Activated CD8-positive, alpha-beta memory T cell treated with anti-CD3 and anti-CD28 coated beads for 24 hours (primary cell): ENCODE data around the gene PDE7B.

Experiments used
- DNase-seq: peaks from one replicate; pipeline ENCODE4 v3.0.0-alpha.2; 2020

PDE7B gene

DNA sequence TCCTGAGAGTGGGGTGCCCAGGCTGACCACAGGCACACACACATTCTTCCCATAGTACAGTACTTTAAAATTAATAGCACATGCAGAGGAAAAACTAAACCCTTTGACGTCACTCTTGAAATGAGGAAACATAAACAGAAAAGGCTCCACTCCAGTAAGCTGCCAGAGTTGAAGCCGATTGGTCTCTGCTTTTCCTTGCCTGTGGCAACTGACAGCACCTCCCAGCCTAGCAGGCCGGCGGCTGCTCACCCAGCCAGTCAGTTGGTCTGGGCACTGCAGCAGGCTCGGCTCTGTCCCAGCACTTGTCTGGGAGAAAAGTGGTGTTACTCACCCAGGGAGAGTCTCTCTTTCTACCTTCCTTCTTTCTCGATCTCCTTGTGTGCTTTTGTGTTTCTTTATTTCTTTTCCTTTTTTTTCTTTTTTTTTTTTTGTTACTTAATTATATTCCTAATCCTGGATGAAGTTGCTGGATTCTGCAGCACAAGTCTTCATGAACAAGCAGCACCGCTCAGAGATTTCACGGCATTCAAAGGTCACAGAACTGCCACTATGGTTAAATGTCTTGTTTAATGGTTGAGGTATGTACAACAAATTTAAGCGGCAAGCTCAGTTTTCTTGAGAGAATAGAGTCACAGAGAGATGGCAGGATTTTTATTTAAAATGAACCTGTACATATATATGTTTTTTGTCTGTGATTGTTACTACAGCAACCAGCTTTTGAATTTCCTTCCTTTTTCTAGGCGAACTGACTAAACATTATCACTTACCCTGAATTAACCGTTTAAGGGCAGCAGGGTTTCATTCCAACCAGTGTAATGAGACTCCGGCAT lies at the start of gene PDE7B:
Gene PDE7B, plus strand, starts transcription at position 260 of the 830 bp plus-strand sequence.
- no peak for DNase-seq

GRCh38 chr6:135801755-135802465 lies 49.6 kb upstream of the PDE7B start:
- no peak for DNase-seq

DNA sequence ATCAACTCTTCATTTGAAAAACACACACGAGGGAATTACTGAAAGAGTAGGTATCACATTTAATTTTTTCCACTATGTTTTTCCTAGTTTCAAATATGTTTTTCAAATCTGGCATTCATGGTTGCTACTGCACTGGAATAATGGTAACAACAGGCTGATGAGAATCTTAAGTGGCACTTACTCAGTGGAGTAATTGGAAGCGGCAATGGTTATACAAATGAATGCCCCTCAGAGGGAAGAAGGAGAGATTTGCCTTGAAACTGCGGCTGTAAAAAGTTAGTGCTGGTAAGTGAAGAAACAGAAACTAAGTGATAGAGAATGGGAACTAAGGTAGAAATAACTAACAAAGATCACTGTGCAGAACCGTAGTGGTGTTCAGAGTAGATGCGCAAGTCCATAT lies 41.0 kb upstream of the PDE7B start:
- DNase-seq = no peak

DNA sequence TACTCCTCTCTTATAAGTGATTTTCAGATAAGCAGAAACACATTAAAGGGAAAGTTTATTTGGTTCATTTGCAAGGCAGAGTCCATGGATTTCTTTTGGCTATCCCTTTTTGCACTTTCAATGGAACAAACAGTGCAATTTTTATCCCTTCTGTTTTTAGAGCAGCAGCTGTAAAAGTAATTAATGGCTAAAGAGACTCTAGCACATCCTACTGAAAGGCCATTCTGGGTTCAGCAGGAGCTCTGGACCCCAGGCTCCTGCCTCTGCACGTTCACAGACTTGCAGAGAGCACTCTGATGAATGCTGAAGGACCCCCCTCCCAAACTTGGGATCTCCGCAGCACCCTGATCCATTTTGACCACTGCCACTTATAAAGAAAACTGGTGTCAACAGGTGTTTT lies 40.3 kb upstream of the PDE7B start:
- no peak for DNase-seq

GRCh38 chr6:135811644-135812526 lies 39.6 kb upstream of the PDE7B start:
- no peak for DNase-seq

DNA sequence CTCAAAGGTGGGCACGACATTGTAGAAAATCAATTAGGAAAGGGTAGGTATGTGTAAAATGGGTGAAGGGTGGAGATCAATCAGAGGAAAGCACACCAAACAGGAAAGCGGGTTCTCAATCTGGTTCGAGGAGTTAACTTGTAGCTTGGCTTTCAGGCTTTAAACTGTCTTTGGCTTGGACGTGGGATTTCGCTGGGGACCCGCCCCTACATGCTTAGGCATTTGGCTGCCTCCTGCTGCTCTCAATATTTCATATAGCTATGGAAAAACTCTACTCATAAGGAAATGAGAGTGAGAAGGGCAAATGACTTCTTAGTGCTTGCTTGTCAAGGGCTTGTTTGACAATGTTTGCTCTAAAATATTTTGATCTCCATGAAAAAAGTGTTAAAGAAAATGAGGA lies 38.1 kb upstream of the PDE7B start:
- DNase-seq = no peak

- no peak for DNase-seq
Measured at GRCh38 chr6:135814043-135814442, 37.5 kb upstream of the PDE7B start.

GRCh38 chr6:135815216-135815615 lies 36.3 kb upstream of the PDE7B start:
- no peak for DNase-seq

- DNase-seq = no peak
Measured at GRCh38 chr6:135817035-135817434, 34.5 kb upstream of the PDE7B start.

DNA sequence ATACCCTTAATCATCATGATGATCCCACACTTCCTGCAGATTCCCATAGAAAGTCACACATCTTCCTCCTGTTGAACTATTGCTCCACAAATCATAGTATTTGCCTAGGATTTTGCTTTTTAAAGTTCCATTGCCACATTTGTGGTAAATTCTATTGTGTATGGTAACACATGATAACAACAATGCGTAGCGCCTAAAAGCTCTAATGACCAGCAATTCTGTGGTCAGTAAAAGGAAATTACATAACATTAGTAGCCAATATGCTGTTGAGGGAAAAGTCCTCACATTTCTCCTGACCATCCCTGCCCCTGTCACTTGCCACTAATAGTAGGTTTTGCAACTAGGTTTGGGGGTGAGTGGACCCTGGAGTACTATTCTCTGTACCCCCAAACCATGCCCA lies 31.8 kb upstream of the PDE7B start:
- no peak for DNase-seq

- DNase-seq = no peak
Measured at GRCh38 chr6:135820340-135820739, 31.2 kb upstream of the PDE7B start.

GRCh38 chr6:135823851-135824250 lies 27.6 kb upstream of the PDE7B start:
- no peak for DNase-seq

GRCh38 chr6:135826236-135826804 lies 25.2 kb upstream of the PDE7B start:
- no peak for DNase-seq

- DNase-seq = no peak
Measured at GRCh38 chr6:135828021-135828420, 23.5 kb upstream of the PDE7B start.

DNA sequence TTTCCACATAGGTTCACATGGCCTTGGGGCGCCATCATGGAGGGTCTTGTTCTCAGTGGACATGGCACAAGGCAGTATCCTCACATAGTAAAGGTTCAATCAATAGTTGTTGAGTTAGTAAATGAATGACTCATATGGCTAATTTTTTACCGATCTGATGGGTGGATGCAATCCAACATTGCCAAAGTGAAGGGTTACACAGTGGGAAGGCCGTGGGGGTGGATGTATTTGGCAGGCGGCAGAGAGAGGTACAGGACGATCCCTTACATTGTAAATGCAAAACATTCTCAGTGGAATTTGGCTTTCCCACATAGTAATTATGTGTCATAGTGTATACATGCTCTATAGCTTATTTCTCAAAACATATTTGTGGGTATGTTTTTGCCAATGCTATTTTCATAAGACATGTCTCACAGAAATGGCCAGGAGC lies 21.0 kb upstream of the PDE7B start:
- DNase-seq = no peak

DNA sequence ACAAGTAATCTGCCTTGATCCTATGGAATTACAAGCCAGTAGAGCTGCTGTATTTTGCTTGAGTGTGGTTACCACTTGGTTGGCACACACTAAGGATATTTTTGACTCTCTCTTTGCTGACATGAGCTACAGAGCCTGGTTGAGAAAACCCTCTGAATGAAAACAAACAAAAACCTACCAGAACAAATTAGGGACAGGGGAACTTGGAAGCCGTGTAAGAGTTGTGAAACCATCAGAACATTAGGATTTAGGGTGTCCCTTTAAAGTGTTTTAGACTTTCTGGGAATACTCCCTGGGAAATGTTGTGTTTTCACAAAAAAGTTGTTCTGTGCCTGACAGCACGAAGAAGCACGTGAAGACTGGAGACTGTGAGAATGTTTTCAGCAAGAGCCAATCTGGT lies 20.5 kb upstream of the PDE7B start:
- no peak for DNase-seq

DNA sequence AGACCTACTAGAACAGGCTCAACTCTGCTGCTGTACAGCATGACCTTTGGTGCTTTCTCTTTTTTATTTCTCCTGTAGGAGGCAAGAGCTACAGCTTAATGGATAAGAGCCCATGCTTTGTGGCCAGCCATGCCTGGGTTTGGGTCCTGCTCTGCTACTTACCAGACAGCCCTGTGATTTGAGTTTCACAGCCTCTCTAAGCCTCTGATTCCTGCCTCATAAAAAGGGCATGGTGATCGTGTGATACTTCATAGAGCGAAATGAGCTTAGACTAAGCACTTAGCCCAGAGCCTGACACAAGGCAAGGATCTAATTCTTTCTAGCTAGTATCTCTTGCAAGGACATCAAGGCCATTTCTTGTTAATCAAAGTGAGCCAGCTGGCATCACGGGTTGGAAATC lies 19.3 kb upstream of the PDE7B start:
- no peak for DNase-seq

DNA sequence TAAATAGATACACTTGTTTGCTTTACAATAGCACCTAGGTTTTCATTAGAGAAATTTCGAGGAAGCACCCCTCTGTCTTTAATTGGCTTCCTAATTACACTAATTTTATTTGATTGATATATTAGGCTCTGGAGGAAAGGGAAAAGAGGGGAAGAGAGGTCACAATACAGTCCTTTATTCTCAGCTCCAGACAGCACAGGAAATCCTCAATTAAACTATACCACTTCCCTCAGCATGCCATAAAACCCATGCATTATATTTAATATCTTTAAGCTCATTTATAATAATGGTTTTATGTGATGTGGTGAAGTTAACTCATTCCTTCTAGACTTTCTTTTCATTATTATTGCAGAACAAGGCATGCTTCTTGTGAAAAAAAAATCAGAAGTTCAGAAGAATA lies 17.7 kb upstream of the PDE7B start:
- no peak for DNase-seq

DNA sequence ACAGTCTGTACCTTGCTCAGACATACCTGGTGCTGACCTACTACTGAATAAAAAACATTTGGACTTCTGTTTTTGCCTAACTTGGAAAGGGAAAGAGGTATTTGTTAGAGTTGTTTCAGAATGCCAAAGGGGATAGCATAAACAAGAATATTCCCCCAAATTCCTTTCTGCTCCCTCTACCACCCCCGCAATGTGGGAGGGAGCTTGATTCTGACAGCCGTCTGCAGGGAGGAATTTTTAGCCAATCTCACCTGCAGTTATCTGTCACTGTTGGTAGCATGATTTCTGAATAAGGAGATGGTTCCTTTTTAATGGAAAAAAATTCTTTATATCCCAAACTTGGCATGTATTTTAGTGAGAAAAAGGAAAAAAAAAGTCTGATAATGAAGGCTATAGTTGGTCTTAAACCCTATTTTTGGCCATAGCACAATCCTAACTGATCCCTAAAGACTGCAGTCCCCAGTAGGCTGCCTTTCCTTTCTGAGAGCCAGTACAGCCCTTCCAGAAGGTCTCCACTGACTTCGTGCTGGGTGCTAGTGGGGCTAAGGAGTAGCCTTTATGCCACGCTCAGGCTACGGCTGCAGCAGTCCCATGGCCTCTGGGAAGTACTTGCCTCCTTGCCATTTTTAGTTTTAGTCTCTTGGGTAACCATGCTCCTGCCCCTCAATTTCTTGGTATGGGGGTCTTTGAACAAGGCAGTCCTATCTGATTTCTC lies 13.6 kb upstream of the PDE7B start:
- no peak for DNase-seq

GRCh38 chr6:135839121-135839520 lies 12.4 kb upstream of the PDE7B start:
- no peak for DNase-seq

DNA sequence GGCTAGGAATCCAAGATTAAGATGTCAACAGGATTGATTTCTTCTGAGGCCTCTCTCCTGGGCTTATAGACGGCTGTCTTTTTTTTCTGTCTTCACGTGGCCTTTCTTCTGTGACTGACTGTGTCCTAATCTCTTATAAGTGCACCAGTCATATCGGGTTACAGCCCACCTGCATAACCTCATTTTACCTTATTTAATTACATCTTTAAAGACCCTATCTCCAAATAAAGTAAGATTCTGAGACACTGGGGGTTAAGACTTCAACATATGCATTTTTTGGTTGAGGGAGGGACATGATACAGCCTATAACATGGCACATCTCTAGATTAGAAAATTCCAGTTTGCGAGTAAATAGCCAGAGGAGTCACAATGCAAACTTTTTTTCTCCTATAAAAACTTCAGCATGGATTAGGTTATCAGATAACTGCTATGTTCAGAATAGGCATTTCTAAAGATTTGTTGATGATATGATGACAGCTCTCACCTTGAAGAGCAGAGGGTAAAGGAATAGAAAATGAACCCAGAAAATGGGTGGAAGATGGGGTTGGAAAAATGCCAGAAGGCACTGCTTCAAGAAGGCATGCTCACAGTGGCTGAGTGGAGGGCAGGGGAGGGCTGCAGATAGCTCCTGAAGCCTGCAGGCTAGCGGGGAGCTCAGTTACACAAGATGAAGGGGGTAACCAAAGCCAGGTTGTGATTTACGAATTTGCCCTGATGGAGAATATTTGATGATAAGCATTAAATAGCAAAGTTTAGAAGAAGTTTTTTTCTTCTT lies 8.7 kb upstream of the PDE7B start:
- no peak for DNase-seq

GRCh38 chr6:135850882-135851281 lies 619 bp upstream of the PDE7B start:
- no peak for DNase-seq
